ENCODE data around the gene CCT2.

DNA sequence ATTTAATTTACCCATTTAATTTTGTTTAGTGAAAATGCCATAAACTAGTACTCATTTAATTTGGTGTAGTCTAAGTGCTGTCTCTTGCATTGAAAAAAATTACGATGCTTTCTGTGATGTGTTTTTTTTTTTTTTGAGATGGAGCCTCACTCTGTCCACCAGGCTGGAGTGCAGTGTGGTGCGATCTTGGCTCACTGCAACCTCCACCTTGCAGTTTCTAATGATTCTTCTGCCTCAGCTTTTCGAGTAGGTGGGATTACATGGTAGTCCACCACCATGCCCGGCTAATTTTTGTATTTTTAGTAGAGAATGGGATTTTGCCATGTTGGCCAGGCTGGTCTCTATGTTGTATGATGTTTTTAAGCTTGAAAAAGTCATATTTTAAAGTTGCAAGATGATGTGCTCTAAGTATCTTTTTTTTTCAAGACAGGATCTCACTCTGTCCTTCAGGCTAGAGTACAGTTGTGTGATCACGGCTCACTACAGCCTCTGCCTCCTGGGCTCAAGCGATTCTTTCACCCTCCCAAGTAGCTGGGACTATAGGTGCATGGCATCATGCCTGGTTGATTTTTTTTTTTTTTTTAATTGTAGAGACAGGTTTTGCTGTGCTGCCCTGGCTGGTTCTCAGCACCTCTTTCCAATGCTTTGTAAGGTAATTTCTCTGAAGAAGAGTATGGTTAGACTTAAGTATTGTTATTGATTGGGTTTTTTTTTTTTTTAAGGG lies 16.9 kb downstream of the CCT2 start:
- TF ChIP-seq, protein P1, sequence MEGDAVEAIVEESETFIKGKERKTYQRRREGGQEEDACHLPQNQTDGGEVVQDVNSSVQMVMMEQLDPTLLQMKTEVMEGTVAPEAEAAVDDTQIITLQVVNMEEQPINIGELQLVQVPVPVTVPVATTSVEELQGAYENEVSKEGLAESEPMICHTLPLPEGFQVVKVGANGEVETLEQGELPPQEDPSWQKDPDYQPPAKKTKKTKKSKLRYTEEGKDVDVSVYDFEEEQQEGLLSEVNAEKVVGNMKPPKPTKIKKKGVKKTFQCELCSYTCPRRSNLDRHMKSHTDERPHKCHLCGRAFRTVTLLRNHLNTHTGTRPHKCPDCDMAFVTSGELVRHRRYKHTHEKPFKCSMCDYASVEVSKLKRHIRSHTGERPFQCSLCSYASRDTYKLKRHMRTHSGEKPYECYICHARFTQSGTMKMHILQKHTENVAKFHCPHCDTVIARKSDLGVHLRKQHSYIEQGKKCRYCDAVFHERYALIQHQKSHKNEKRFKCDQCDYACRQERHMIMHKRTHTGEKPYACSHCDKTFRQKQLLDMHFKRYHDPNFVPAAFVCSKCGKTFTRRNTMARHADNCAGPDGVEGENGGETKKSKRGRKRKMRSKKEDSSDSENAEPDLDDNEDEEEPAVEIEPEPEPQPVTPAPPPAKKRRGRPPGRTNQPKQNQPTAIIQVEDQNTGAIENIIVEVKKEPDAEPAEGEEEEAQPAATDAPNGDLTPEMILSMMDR (IDR thresholded peaks at IDR 0.05) = no peak
- no peak for TF ChIP-seq POLR2A (IDR thresholded peaks at IDR 0.05)
- TF ChIP-seq POLR2AphosphoS5 (IDR thresholded peaks at IDR 0.05; ENCODE audit: insufficient read depth in 1 of 2, low read depth in 1 of 2) = no peak
